Ascending aorta (tissue), 2 donors: Measurements from ENCODE around the gene ERBB2. TPM values are rescaled to one million over a fixed set of nuclear protein-coding genes. Genes with fewer than 3 reads are reported as not detected.

Experiments used
- DNase-seq, 2 donors: peaks; one replicate each; pipeline ENCODE4 v3.0.0-alpha.2; 2019; ENCODE audit warnings: low spot score in 2 of 2
- H3K27ac ChIP-seq, 2 donors: fragments of 200-600 bp; sonication (generic); one replicate each; pipeline ENCODE4 v1.5.1; 2016 to 2017; ENCODE audit warnings: mild to moderate bottlenecking in 1 of 2
- H3K27me3 ChIP-seq: fragments of 200-600 bp; sonication (generic); one replicate; pipeline ENCODE4 v1.5.1; 2017
- H3K36me3 ChIP-seq, 2 donors: fragments of 200-600 bp; sonication (generic); one replicate each; pipeline ENCODE4 v1.5.1; 2016
- H3K4me1 ChIP-seq, 2 donors: fragments of 200-600 bp; sonication (generic); one replicate each; pipeline ENCODE4 v1.5.1; 2016 to 2017; ENCODE audit warnings: mild to moderate bottlenecking in 1 of 2
- H3K4me3 ChIP-seq, 2 donors: fragments of 200-600 bp; sonication (generic); one replicate each; pipeline ENCODE4 v1.5.1; 2016 to 2017; ENCODE audit warnings: mild to moderate bottlenecking in 1 of 2
- H3K9me3 ChIP-seq, 2 donors: fragments of 200-600 bp; sonication (generic); one replicate each; pipeline ENCODE4 v1.5.1; 2016
- CTCF ChIP-seq, 3 experiments: fragments of 200-600 bp in 2 of 3; fragments of 450-650 bp in 1 of 3; sonication (generic) in 2 of 3; IDR thresholded peaks; one replicate each; pipeline ENCODE4 v1.5.1; 2016 to 2019; ENCODE audit warnings: antibody characterized with exemption in 3 of 3, mild to moderate bottlenecking in 1 of 3, moderate library complexity in 1 of 3
- intact Hi-C: fragments of 100-400 bp; cut with DNase I; formaldehyde crosslinking; loops from one replicate; pipeline ENCODE4 v1.15.1; 2023
- total RNA-seq: library from RNA; depleted of rRNA; stranded (reverse); fragments of >200 nt; gene quantifications from one replicate; pipeline ENCODE4 v1.1.0, GENCODE V29; 2016

The ERBB2 gene
- total RNA-seq, 1 donor from 2014 or later = 124 TPM

- DNase-seq = no peak
- H3K27me3 ChIP-seq = no peaks in the 10 kb centered on the region
- H3K4me3 ChIP-seq = no peak overlapping the region
- H3K4me1 ChIP-seq = peaks cover 23 to 49% of the 10 kb centered on the region in 2 donors
- intact Hi-C loops = no loop called here
- TF ChIP-seq CTCF (IDR thresholded peaks at IDR 0.05) = no peak
- H3K9me3 ChIP-seq = no peaks in the 10 kb centered on the region
- no peaks in the 10 kb centered on the region for H3K36me3 ChIP-seq
- H3K27ac ChIP-seq = peak overlapping the region; percentile 90 to 95
Measured at GRCh38 chr17:39674702-39675389, 25.0 kb upstream of the ERBB2 start.

GRCh38 chr17:39675390-39676082, 24.3 kb upstream of the ERBB2 start:
- intact Hi-C loops = no loop called here
- Histone ChIP-seq H3K4me1 (peaks cover 23 to 49% of the 10 kb centered on the region in 2 donors), H3K27me3 (no peaks in the 10 kb centered on the region), H3K9me3 (no peaks in the 10 kb centered on the region), H3K27ac (peak overlapping the region; percentile 90 to 95), H3K4me3 (no peak overlapping the region), H3K36me3 (no peaks in the 10 kb centered on the region)
- TF ChIP-seq CTCF (IDR thresholded peaks at IDR 0.05) = no peak
- DNase-seq = no peak

GRCh38 chr17:39676198-39676819, 23.6 kb upstream of the ERBB2 start:
- TF ChIP-seq CTCF (IDR thresholded peaks at IDR 0.05) = no peak
- no peaks in the 10 kb centered on the region for H3K9me3 ChIP-seq
- H3K27ac ChIP-seq = peak overlapping the region; percentile 90 to 95
- no peak overlapping the region for H3K4me3 ChIP-seq
- peaks cover 23 to 49% of the 10 kb centered on the region in 2 donors for H3K4me1 ChIP-seq
- DNase-seq = peak; percentile 60 to 90
- H3K27me3 ChIP-seq = no peaks in the 10 kb centered on the region
- H3K36me3 ChIP-seq = peaks cover 0 to 4% of the 10 kb centered on the region in 2 donors
- intact Hi-C loops = no loop called here

GRCh38 chr17:39677072-39677471, 22.8 kb upstream of the ERBB2 start:
- Histone ChIP-seq H3K27ac (peak overlapping the region; percentile 90 to 95), H3K9me3 (no peaks in the 10 kb centered on the region), H3K27me3 (no peaks in the 10 kb centered on the region), H3K36me3 (peaks cover 0 to 4% of the 10 kb centered on the region in 2 donors), H3K4me3 (peak overlapping the region in 1 of 2 donors; percentile 11), H3K4me1 (peaks cover 23 to 43% of the 10 kb centered on the region in 2 donors)
- DNase-seq = no peak
- no peak for TF ChIP-seq CTCF (IDR thresholded peaks at IDR 0.05)
- intact Hi-C loops = no loop called here

- no peak for TF ChIP-seq CTCF (IDR thresholded peaks at IDR 0.05)
- Histone ChIP-seq H3K27me3 (no peaks in the 10 kb centered on the region), H3K9me3 (no peaks in the 10 kb centered on the region), H3K4me3 (peak overlapping the region in 1 of 2 donors; percentile 11), H3K4me1 (peaks cover 23 to 43% of the 10 kb centered on the region in 2 donors), H3K36me3 (peaks cover 0 to 4% of the 10 kb centered on the region in 2 donors), H3K27ac (peak overlapping the region; percentile 90 to 95)
- peak; percentile 49 to 92 for DNase-seq
- intact Hi-C loops = loop anchor here (1.0 to 2.0 kb wide), 2 partner anchors 11 to 27 kb away; partner anchors contain the start of gene PGAP3
Measured at GRCh38 chr17:39677542-39678339, 22.1 kb upstream of the ERBB2 start.
